Measurements from ENCODE around the gene TECTB. TPM values are rescaled to one million over a fixed set of nuclear protein-coding genes. Genes with fewer than 3 reads are reported as not detected.
"Not testable (repeated sequence)": the region's sequence is repeated elsewhere in the genome, so short reads cannot be mapped to it uniquely, and the experiment has no call there.

TECTB gene
- total RNA-seq, 2 experiments from 2014 or later, result not detected

GRCh38 chr10:112249722-112250121 lies 33.5 kb upstream of the TECTB start:
- intact Hi-C loops (cut with micrococcal nuclease), result no loop called here
- Mint-ChIP-seq H3K36me3 (ENCODE audit: low read depth) (peaks cover 2% of the 10 kb centered on the region), H3K4me1 (ENCODE audit: low read depth) (no peaks in the 10 kb centered on the region), H3K9me3 (peaks cover 14% of the 10 kb centered on the region), H3K4me3 (no peak overlapping the region), H3K27me3 (ENCODE audit: low read depth) (peaks cover 4% of the 10 kb centered on the region), H3K27ac (no peak overlapping the region)
- CTCF ChIA-PET, result no interaction called here
- no peak for DNase-seq

- Mint-ChIP-seq H3K27me3 (ENCODE audit: low read depth) (peaks cover 4% of the 10 kb centered on the region), H3K9me3 (peaks cover 14% of the 10 kb centered on the region), H3K4me3 (no peak overlapping the region), H3K27ac (no peak overlapping the region), H3K4me1 (ENCODE audit: low read depth) (no peaks in the 10 kb centered on the region), H3K36me3 (ENCODE audit: low read depth) (peaks cover 2% of the 10 kb centered on the region)
- DNase-seq, result no peak
- intact Hi-C loops (cut with micrococcal nuclease), result no loop called here
- CTCF ChIA-PET, result no interaction called here
Measured at GRCh38 chr10:112250555-112250954, 32.6 kb upstream of the TECTB start.

- peaks cover 14% of the 10 kb centered on the region for H3K9me3 Mint-ChIP-seq
- H3K4me3 Mint-ChIP-seq; intact Hi-C loops (cut with micrococcal nuclease); H3K36me3 Mint-ChIP-seq (ENCODE audit: low read depth); H3K4me1 Mint-ChIP-seq (ENCODE audit: low read depth); H3K27me3 Mint-ChIP-seq (ENCODE audit: low read depth); CTCF ChIA-PET; H3K27ac Mint-ChIP-seq; DNase-seq: not testable (repeated sequence)
Measured at GRCh38 chr10:112251238-112251637, 32.0 kb upstream of the TECTB start.

GRCh38 chr10:112258407-112258806 lies 24.8 kb upstream of the TECTB start:
- no peaks in the 10 kb centered on the region for H3K4me1 Mint-ChIP-seq (ENCODE audit: low read depth)
- H3K27ac Mint-ChIP-seq, result no peak overlapping the region
- intact Hi-C loops (cut with micrococcal nuclease), result no loop called here
- DNase-seq, result no peak
- no peaks in the 10 kb centered on the region for H3K27me3 Mint-ChIP-seq (ENCODE audit: low read depth)
- H3K4me3 Mint-ChIP-seq, result no peak overlapping the region
- no peaks in the 10 kb centered on the region for H3K9me3 Mint-ChIP-seq
- CTCF ChIA-PET, result no interaction called here
- no peaks in the 10 kb centered on the region for H3K36me3 Mint-ChIP-seq (ENCODE audit: low read depth)

- no peak for DNase-seq
- Mint-ChIP-seq H3K4me1 (ENCODE audit: low read depth) (no peaks in the 10 kb centered on the region), H3K9me3 (no peaks in the 10 kb centered on the region), H3K4me3 (no peak overlapping the region), H3K27ac (no peak overlapping the region), H3K36me3 (ENCODE audit: low read depth) (no peaks in the 10 kb centered on the region), H3K27me3 (ENCODE audit: low read depth) (no peaks in the 10 kb centered on the region)
- intact Hi-C loops (cut with micrococcal nuclease), result no loop called here
- CTCF ChIA-PET, result no interaction called here
Measured at GRCh38 chr10:112259688-112260087, 23.5 kb upstream of the TECTB start.

GRCh38 chr10:112260831-112261230 lies 22.4 kb upstream of the TECTB start:
- H3K27ac Mint-ChIP-seq, result no peak overlapping the region
- no peaks in the 10 kb centered on the region for H3K36me3 Mint-ChIP-seq (ENCODE audit: low read depth)
- intact Hi-C loops (cut with micrococcal nuclease), result no loop called here
- no peak overlapping the region for H3K4me3 Mint-ChIP-seq
- CTCF ChIA-PET, result no interaction called here
- DNase-seq, result no peak
- no peaks in the 10 kb centered on the region for H3K9me3 Mint-ChIP-seq
- no peaks in the 10 kb centered on the region for H3K4me1 Mint-ChIP-seq (ENCODE audit: low read depth)
- no peaks in the 10 kb centered on the region for H3K27me3 Mint-ChIP-seq (ENCODE audit: low read depth)

- no peak overlapping the region for H3K4me3 Mint-ChIP-seq
- no peaks in the 10 kb centered on the region for H3K27me3 Mint-ChIP-seq (ENCODE audit: low read depth)
- CTCF ChIA-PET, result no interaction called here
- no peak for DNase-seq
- no peaks in the 10 kb centered on the region for H3K36me3 Mint-ChIP-seq (ENCODE audit: low read depth)
- H3K4me1 Mint-ChIP-seq (ENCODE audit: low read depth), result no peaks in the 10 kb centered on the region
- no peaks in the 10 kb centered on the region for H3K9me3 Mint-ChIP-seq
- no peak overlapping the region for H3K27ac Mint-ChIP-seq
- intact Hi-C loops (cut with micrococcal nuclease), result no loop called here
Measured at GRCh38 chr10:112261281-112261822, 21.8 kb upstream of the TECTB start.

- Mint-ChIP-seq H3K4me3 (no peak overlapping the region), H3K27me3 (ENCODE audit: low read depth) (no peaks in the 10 kb centered on the region), H3K27ac (no peak overlapping the region), H3K9me3 (no peaks in the 10 kb centered on the region), H3K4me1 (ENCODE audit: low read depth) (no peaks in the 10 kb centered on the region), H3K36me3 (ENCODE audit: low read depth) (no peaks in the 10 kb centered on the region)
- intact Hi-C loops (cut with micrococcal nuclease), result no loop called here
- CTCF ChIA-PET, result interaction anchor here (2.0 kb wide), 1 partner anchor 52 kb away, joined by 9 read pairs; no protein-coding TSS in a partner anchor
- no peak for DNase-seq
Measured at GRCh38 chr10:112262546-112262945, 20.7 kb upstream of the TECTB start.

- no peaks in the 10 kb centered on the region for H3K4me1 Mint-ChIP-seq (ENCODE audit: low read depth)
- H3K27me3 Mint-ChIP-seq (ENCODE audit: low read depth), result no peaks in the 10 kb centered on the region
- no peaks in the 10 kb centered on the region for H3K9me3 Mint-ChIP-seq
- CTCF ChIA-PET, result no interaction called here
- no peak overlapping the region for H3K27ac Mint-ChIP-seq
- no peak for DNase-seq
- H3K4me3 Mint-ChIP-seq, result no peak overlapping the region
- no peaks in the 10 kb centered on the region for H3K36me3 Mint-ChIP-seq (ENCODE audit: low read depth)
- intact Hi-C loops (cut with micrococcal nuclease), result no loop called here
Measured at GRCh38 chr10:112265745-112266144, 17.5 kb upstream of the TECTB start.

GRCh38 chr10:112269266-112269665 lies 13.9 kb upstream of the TECTB start:
- DNase-seq, result no peak
- Mint-ChIP-seq H3K27me3 (ENCODE audit: low read depth) (no peaks in the 10 kb centered on the region), H3K36me3 (ENCODE audit: low read depth) (no peaks in the 10 kb centered on the region), H3K27ac (no peak overlapping the region), H3K9me3 (no peaks in the 10 kb centered on the region), H3K4me1 (ENCODE audit: low read depth) (no peaks in the 10 kb centered on the region), H3K4me3 (no peak overlapping the region)
- CTCF ChIA-PET, result interaction anchor here (0.6 kb wide), 1 partner anchor 132 kb away, joined by 3 read pairs; no protein-coding TSS in a partner anchor
- intact Hi-C loops (cut with micrococcal nuclease), result no loop called here

- CTCF ChIA-PET, result no interaction called here
- Mint-ChIP-seq H3K9me3 (no peaks in the 10 kb centered on the region), H3K36me3 (ENCODE audit: low read depth) (no peaks in the 10 kb centered on the region), H3K27me3 (ENCODE audit: low read depth) (no peaks in the 10 kb centered on the region), H3K4me3 (no peak overlapping the region), H3K27ac (no peak overlapping the region), H3K4me1 (ENCODE audit: low read depth) (no peaks in the 10 kb centered on the region)
- intact Hi-C loops (cut with micrococcal nuclease), result no loop called here
- DNase-seq, result no peak
Measured at GRCh38 chr10:112271982-112272381, 11.2 kb upstream of the TECTB start.

GRCh38 chr10:112274831-112275230 lies 8.4 kb upstream of the TECTB start:
- H3K4me3 Mint-ChIP-seq, result no peak overlapping the region
- intact Hi-C loops (cut with micrococcal nuclease), result no loop called here
- DNase-seq, result no peak
- no peaks in the 10 kb centered on the region for H3K9me3 Mint-ChIP-seq
- no peak overlapping the region for H3K27ac Mint-ChIP-seq
- H3K4me1 Mint-ChIP-seq (ENCODE audit: low read depth), result no peaks in the 10 kb centered on the region
- no peaks in the 10 kb centered on the region for H3K36me3 Mint-ChIP-seq (ENCODE audit: low read depth)
- CTCF ChIA-PET, result interaction anchor here (1.0 kb wide), 1 partner anchor 41 kb away, joined by 4 read pairs; no protein-coding TSS in a partner anchor
- peaks cover 4% of the 10 kb centered on the region for H3K27me3 Mint-ChIP-seq (ENCODE audit: low read depth)

GRCh38 chr10:112275512-112276245 lies 7.5 kb upstream of the TECTB start:
- Mint-ChIP-seq H3K4me3 (no peak overlapping the region), H3K27me3 (ENCODE audit: low read depth) (peaks cover 4% of the 10 kb centered on the region), H3K27ac (no peak overlapping the region), H3K4me1 (ENCODE audit: low read depth) (no peaks in the 10 kb centered on the region), H3K36me3 (ENCODE audit: low read depth) (no peaks in the 10 kb centered on the region), H3K9me3 (no peaks in the 10 kb centered on the region)
- CTCF ChIA-PET, result no interaction called here
- intact Hi-C loops (cut with micrococcal nuclease), result no loop called here
- no peak for DNase-seq

All from activated naive CD4-positive, alpha-beta T cell treated with anti-CD3 and anti-CD28 coated beads for 36 hours (primary cell).